HG02973 (cell line): ENCODE data around the gene ABLIM1.

Experiments
- ATAC-seq: cut with Tn5 transposase; IDR thresholded peaks from one replicate; pipeline ENCODE4 v1.9.1; 2021; ENCODE audit warnings: moderate library complexity; ENCODE audit not compliant: unreplicated experiment

Gene ABLIM1

DNA sequence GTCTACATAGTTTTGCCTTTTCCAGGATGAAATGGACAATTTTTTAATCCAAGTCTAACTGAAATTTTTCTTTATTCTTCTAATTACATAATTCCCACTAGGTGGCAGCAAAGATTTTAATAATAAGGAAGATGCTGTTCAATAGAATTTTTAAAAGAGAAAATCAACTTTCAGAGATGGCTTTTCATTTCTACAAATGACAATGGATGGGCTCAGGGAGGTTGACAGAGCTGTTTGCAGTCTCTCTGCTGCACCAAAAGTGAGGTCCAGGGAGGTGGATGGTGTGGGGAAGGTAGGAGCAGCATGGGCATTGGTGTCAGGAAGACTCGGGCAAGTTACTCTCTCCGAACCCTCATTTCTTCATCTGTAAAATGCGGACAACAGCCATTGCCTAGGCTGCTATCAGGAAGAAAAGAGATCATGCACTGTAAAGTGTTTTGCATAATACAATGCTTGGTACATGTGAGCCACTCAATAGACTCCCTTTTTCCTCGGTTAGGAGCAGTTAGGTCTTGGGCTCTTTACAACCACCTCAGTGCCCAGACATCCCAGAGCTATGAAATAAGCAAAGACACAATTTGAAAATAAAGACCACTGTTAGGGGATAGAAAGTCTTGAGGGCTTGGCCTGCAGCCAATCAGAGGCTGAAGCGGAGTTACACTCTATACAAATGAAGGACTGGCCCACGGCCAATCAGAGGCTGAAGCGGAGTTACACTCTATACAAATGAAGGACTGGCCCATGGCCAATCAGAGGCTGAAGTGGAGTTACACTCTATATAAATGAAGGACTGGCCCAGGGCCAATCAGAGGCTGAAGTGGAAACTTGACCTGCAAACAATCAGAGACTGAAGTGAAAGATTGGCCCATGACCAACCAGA, 107.1 kb downstream of the ABLIM1 start:
- ATAC-seq = no peak

DNA sequence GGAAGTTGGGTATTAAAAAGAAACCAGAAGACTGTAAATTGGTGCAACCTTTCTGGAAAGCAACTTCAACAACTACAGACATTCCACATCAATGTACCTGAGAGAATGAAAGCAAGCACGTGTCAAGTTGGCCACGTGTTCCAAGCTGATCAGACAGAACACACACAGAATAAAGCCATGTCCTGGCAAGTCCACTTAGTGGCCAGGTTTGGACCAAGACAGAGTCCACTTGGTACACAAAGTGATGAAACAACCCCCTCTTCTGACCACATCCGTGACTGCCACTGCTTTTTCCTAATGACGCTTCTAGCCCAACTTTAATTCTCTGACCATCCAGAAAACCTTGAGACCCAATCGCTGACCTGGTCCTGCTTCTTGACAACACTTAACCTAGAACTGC, 109.4 kb downstream of the ABLIM1 start:
- no peak for ATAC-seq

- no peak for ATAC-seq
Measured at GRCh38 chr10:114547514-114547913, 110.6 kb downstream of the ABLIM1 start.

- ATAC-seq = no peak
Measured at GRCh38 chr10:114547056-114547455, 111.0 kb downstream of the ABLIM1 start.

DNA sequence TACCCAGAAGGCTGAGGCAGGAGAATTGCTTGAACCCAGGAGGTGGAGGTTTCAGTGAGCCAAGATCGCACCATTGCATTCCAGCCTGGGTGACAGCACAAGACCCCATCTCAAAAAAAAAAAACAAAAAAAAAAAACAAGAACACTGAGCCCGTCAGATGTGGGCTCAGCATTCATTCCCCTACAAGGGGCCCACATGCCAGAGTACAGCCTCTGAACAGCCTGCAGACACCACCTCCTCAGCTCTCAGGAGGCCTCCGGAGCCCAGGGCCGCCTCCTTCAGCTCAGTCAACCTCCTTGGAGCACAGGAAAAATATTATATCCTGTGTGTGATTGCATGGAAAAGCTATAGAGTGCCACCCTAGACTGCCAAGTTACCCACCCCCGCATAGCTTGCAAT, 112.3 kb downstream of the ABLIM1 start:
- no peak for ATAC-seq

DNA sequence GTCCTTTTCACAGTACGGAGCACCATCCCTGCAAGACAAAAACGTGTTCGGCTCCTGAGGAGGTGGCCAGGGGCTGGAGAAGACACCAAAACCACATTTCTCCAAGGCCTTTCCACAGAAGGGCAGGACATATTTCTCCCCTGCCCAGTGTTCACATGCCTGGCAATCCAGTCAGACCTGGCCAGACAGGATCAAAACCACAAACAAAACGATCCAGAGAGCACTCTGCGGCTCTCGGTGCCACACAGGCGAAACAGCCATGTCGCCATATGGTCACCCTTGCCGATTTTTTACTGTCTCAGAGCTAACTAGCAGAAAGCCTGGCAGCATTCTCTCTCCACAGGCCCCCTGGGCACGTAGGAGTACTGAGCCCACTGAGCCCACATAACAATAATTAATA, 113.0 kb downstream of the ABLIM1 start:
- ATAC-seq = no peak

- ATAC-seq = peak; percentile 93
Measured at GRCh38 chr10:114544045-114544659, 113.9 kb downstream of the ABLIM1 start.

- ATAC-seq = no peak
Measured at GRCh38 chr10:114543456-114543855, 114.6 kb downstream of the ABLIM1 start.

- no peak for ATAC-seq
Measured at GRCh38 chr10:114542373-114542772, 115.7 kb downstream of the ABLIM1 start.

DNA sequence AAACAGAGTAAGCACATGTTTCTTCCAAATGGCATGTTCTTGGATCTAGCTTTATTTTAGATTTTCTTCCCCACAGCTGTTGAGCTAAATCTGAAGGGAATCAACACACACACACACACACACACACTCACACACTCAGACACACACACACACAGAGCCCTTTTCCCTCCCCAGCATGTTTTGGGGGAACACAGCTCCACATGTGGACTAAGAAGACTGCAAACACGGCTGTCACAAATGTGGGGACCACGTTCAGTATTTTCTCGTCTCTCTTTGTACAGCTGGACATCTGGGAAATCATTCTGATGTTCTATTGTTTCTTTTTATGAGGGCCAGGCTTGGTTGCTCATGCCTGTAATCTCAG, 116.3 kb downstream of the ABLIM1 start:
- no peak for ATAC-seq

DNA sequence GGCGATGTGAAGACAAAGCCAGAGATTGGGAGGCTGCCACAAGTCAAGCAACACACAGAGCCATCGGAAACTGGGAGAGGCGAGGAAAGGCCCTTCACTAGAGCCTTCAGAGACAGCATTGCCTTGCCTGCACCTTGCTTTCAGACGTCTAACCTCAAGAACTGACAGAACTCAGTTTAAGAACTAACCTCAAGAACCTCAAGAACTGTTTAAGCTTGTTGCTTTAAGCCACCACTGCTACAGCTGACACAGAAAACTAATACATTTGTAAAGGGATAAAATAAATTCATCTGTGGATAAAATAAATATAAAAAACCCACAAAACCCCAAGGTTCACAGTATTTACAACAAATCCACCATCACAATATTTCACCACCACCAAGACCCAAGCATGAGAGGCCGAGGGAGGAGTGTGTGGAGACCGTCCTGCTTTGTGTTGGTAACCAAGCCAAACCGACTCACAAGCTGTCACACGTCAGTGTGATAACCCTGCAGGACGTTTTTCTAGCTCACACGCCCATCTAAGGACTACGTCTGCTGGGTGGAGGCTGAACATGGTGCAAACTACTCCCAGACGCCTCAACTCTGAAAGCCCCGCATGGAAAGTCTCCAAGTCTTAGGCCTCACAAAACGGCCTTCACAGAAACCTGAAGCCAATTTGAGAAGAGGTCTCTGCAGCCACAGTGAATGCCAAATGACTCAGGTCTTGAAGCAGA, 116.8 kb downstream of the ABLIM1 start:
- ATAC-seq = no peak

- no peak for ATAC-seq
Measured at GRCh38 chr10:114540236-114540635, 117.8 kb downstream of the ABLIM1 start.

DNA sequence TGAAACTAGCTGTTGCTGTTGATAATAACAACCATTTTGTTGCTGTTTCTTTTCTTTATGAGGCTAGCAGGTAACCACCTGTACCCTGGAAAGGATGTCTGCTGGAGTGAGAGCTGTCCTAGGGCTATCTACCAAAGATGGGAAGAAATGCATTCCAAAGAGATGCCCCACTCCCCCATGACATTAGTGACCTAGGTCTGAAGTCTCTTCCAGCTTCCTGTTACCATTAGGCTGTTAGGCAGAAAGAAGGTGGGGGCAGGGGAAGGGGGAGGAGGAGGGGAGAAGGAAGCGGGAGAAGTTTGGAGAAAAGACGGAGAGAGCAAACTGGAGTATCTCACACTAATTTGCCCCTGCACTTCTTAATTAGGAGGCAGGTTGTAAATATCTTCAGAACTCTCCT, 118.5 kb downstream of the ABLIM1 start:
- ATAC-seq = no peak

GRCh38 chr10:114538181-114538906, 119.7 kb downstream of the ABLIM1 start:
- peak; percentile 38 for ATAC-seq

- no peak for ATAC-seq
Measured at GRCh38 chr10:114537736-114538135, 120.3 kb downstream of the ABLIM1 start.

GRCh38 chr10:114534571-114534981, 123.5 kb downstream of the ABLIM1 start:
- no peak for ATAC-seq

DNA sequence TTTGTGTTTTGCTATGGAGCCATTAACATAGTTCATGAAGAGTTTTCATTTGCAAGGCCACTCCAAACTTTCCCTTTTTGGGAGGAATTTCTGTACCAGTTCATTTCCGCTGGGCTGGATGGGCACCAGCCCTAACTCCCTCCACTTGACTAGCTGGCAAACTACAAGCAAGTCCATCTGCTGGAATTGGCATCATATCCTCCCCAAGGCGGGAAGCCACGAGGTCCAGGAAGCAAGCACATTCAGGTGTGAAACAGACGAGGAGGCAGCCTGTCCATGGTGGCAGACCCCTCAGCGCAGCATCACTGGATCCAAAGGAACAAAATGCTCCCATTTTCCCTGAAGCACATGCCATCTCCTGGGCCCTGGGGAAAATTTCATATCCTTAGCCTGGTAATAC, 125.8 kb downstream of the ABLIM1 start:
- ATAC-seq = no peak

GRCh38 chr10:114526504-114527238, 131.4 kb downstream of the ABLIM1 start:
- ATAC-seq = peak; percentile 98

DNA sequence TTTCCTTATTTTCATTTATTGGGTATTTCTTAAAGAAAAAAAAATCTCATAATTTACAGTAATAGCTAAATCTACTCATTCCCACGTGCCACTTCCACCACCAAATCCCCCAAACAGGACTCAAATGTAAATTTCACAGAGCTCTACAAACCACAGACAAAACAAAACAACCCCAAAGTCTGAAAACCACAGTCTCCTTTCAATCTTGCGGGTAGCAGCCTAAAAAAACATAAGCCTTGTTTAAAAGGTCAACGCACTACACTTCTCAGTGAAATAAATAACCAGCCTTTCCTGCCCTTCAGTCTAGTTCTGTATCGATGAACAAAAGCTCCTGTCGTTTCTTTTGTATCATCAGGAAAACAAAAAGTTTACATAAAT, 132.0 kb downstream of the ABLIM1 start:
- peak; percentile 24 for ATAC-seq

GRCh38 chr10:114525368-114525949, 132.6 kb downstream of the ABLIM1 start:
- no peak for ATAC-seq
